ENCODE results near the gene CEP164. TPM values are rescaled to one million over a fixed set of nuclear protein-coding genes. Genes with fewer than 3 reads are reported as not detected.
A peak's percentile ranks its signal among the peaks of the same experiment; 100 is the strongest.

Gene CEP164
- total and polyA plus RNA-seq, 2 of the 4 experiments (the other 2 are of a cell fraction) = 23.3 to 26.9 TPM

DNA sequence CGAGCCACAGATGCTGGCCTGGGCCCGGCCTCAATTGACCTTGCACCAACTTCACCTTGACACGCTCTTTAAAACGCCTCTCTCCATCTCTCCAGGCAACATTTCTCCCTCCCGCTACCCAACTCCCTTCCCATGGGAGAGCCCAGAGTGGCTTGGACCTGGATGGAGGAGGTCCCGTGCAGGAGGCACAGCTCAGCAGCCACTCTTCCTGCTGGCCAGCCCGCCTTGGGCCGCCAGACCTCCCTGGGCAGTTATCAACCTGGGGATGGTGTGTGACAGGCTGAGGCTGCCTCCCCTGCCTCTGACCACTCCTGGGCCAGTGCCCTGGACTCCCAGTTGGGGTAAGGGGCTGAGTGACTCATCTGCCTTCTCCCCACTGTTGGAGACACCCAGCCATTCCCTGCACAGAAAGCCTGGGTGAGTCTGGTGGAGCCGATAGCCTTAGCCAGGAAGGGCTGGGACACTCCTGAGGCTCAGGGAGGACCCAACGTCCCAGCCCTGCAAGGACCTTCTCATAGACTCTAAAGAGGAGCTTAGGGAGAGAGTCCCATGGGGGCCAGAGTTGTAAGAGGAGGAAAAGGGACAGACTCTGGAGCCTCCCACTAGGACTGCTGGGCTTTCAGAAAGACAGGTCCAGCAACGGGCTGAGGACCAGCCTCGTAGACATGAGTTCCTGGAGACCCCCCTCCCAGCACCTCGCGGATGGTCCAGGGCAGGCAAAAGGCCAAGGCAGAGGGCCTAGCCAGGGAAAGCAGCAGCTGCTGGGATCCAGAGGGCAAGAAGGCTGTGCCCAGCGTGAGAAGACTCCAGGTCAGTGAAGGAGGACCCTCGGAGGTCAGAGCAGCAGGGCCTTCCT, 131.7 kb downstream of the CEP164 start:
- H2BK120ac ChIP-seq (ENCODE audit: low read depth, low read length) = no peak overlapping the region
- H4K91ac ChIP-seq (ENCODE audit: insufficient read depth, low read depth, low read length) = no peak overlapping the region
- no peak overlapping the region for H2BK20ac ChIP-seq (ENCODE audit: low read depth, low read length)
- no TSS peak for BruUV-seq (replicated peaks)
- H3K4me3 ChIP-seq (ENCODE audit: insufficient read depth, low read depth, low read length) = no peak overlapping the region
- H3K18ac ChIP-seq (ENCODE audit: low read depth, low read length) = no peak overlapping the region
- dilution Hi-C loops (cut with HindIII; ENCODE audit: low sequenced_read_pairs, unreplicated experiment) = no loop called here
- TF ChIP-seq NFE2L2 (IDR thresholded peaks at IDR 0.05; ENCODE audit: low read depth, low read length) = no peak
- TF ChIP-seq SMC3 (IDR thresholded peaks at IDR 0.05; ENCODE audit: low read depth, low read length) = no peak
- no peak for TF ChIP-seq MAFK (IDR thresholded peaks at IDR 0.05; ENCODE audit: low read depth, low read length)
- TF ChIP-seq, protein P1, sequence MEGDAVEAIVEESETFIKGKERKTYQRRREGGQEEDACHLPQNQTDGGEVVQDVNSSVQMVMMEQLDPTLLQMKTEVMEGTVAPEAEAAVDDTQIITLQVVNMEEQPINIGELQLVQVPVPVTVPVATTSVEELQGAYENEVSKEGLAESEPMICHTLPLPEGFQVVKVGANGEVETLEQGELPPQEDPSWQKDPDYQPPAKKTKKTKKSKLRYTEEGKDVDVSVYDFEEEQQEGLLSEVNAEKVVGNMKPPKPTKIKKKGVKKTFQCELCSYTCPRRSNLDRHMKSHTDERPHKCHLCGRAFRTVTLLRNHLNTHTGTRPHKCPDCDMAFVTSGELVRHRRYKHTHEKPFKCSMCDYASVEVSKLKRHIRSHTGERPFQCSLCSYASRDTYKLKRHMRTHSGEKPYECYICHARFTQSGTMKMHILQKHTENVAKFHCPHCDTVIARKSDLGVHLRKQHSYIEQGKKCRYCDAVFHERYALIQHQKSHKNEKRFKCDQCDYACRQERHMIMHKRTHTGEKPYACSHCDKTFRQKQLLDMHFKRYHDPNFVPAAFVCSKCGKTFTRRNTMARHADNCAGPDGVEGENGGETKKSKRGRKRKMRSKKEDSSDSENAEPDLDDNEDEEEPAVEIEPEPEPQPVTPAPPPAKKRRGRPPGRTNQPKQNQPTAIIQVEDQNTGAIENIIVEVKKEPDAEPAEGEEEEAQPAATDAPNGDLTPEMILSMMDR (conservative IDR thresholded peaks at IDR 0.05; ENCODE audit: low read depth, low read length) = no peak
- TF ChIP-seq, protein P2, sequence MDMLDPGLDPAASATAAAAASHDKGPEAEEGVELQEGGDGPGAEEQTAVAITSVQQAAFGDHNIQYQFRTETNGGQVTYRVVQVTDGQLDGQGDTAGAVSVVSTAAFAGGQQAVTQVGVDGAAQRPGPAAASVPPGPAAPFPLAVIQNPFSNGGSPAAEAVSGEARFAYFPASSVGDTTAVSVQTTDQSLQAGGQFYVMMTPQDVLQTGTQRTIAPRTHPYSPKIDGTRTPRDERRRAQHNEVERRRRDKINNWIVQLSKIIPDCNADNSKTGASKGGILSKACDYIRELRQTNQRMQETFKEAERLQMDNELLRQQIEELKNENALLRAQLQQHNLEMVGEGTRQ (IDR thresholded peaks at IDR 0.05; ENCODE audit: low read depth, low read length) = no peak
- no peak for TF ChIP-seq POLR2A (IDR thresholded peaks at IDR 0.05; ENCODE audit: low read depth, low read length)
- no peak for TF ChIP-seq RAD21 (IDR thresholded peaks at IDR 0.05; ENCODE audit: low read length)
- no peak for TF ChIP-seq MXI1 (IDR thresholded peaks at IDR 0.05; ENCODE audit: borderline replicate concordance, low read depth, low read length)
- no peak for TF ChIP-seq MAZ (IDR thresholded peaks at IDR 0.05; ENCODE audit: borderline replicate concordance, low read depth, low read length)
- no peak for TF ChIP-seq CEBPB (IDR thresholded peaks at IDR 0.05; ENCODE audit: low read depth, low read length)
- TF ChIP-seq CHD1 (IDR thresholded peaks at IDR 0.05; ENCODE audit: low read depth, low read length) = no peak
- TF ChIP-seq FOS (IDR thresholded peaks at IDR 0.05; ENCODE audit: low read depth, low read length) = no peak
- TF ChIP-seq BHLHE40 (IDR thresholded peaks at IDR 0.05; ENCODE audit: low read depth, low read length) = no peak
- no peak for TF ChIP-seq RFX5 (IDR thresholded peaks at IDR 0.05; ENCODE audit: low read depth, low read length)
- TF ChIP-seq, protein P3, sequence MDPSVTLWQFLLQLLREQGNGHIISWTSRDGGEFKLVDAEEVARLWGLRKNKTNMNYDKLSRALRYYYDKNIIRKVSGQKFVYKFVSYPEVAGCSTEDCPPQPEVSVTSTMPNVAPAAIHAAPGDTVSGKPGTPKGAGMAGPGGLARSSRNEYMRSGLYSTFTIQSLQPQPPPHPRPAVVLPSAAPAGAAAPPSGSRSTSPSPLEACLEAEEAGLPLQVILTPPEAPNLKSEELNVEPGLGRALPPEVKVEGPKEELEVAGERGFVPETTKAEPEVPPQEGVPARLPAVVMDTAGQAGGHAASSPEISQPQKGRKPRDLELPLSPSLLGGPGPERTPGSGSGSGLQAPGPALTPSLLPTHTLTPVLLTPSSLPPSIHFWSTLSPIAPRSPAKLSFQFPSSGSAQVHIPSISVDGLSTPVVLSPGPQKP (IDR thresholded peaks at IDR 0.05; ENCODE audit: borderline replicate concordance, low read depth, low read length) = no peak
- TF ChIP-seq RCOR1 (IDR thresholded peaks at IDR 0.05; ENCODE audit: insufficient replicate concordance, low read length) = no peak
- in situ Hi-C loops (cut with MboI; ENCODE audit: low sequenced_read_pairs) = no loop called here
- H2AK9ac ChIP-seq (replicated peaks; ENCODE audit: low read depth, low read length, poor library complexity) = no peak overlapping the region
- POLR2A ChIA-PET (ENCODE audit: unreplicated experiment) = no interaction called here
- no peaks in the 10 kb centered on the region for H3K79me1 ChIP-seq (ENCODE audit: low read depth in 1 of 2, low read length in 2 of 2)
- peak overlapping the region; percentile 43 for H2AFZ ChIP-seq (replicated peaks; ENCODE audit: low read length, poor library complexity)
- no peak overlapping the region for H4K5ac ChIP-seq (ENCODE audit: low read depth, low read length)
- no peak overlapping the region for H3K56ac ChIP-seq (ENCODE audit: extremely low read depth, insufficient read depth, low read length)
- H3K27me3 ChIP-seq (ENCODE audit: control insufficient read depth, insufficient read depth, low read length) = peaks cover 20% of the 10 kb centered on the region
- no peaks in the 10 kb centered on the region for H3K36me3 ChIP-seq (ENCODE audit: control insufficient read depth, insufficient read depth, low read length)
- no peak overlapping the region for H3K4me2 ChIP-seq (ENCODE audit: low read depth, low read length)
- no peak for ATAC-seq (ENCODE audit: low read depth)
- H3K4me1 ChIP-seq (ENCODE audit: control insufficient read depth, insufficient read depth, low read length) = no peaks in the 10 kb centered on the region
- intact Hi-C loops (cut with micrococcal nuclease) = no loop called here
- no peak overlapping the region for H3K4ac ChIP-seq (ENCODE audit: low read depth, low read length)
- no peak overlapping the region for H3K27ac ChIP-seq (ENCODE audit: insufficient read depth, low read length)
- no peak overlapping the region for H3K23ac ChIP-seq (ENCODE audit: low read depth, low read length)
- H3K9ac ChIP-seq (ENCODE audit: low read depth, low read length) = no peak overlapping the region
- H3K9me1 ChIP-seq (ENCODE audit: insufficient read depth, low read length) = no peaks in the 10 kb centered on the region
- no peak overlapping the region for H2AK5ac ChIP-seq (ENCODE audit: low read depth, low read length)
- no peaks in the 10 kb centered on the region for H3K9me3 ChIP-seq (ENCODE audit: control insufficient read depth, insufficient read depth, low read length)
- H3K14ac ChIP-seq (replicated peaks; ENCODE audit: low read depth, low read length) = no peak overlapping the region
- 54 to 93% methylated on average over 3 to 9 of the region's 16 CpGs for WGBS, 2 experiments (ENCODE audit: extremely low coverage in 2 of 2, insufficient read length in 1 of 2)
- H4K8ac ChIP-seq (ENCODE audit: low read depth in 2 of 2, low read length in 2 of 2) = no peak overlapping the region
- H2BK15ac ChIP-seq (ENCODE audit: low read depth, low read length) = no peak overlapping the region
- CTCF ChIA-PET = no interaction called here
- no peak for DNase-seq
- no peaks in the 10 kb centered on the region for H4K20me1 ChIP-seq (ENCODE audit: insufficient read depth, low read length)
- no peak overlapping the region for H2BK5ac ChIP-seq (ENCODE audit: low read depth, low read length, poor library complexity, severe bottlenecking)

Measured in IMR-90 (cell line).